Body of pancreas (tissue), 4 donors: ENCODE results near the gene COMT. TPM values are rescaled to one million over a fixed set of nuclear protein-coding genes. Genes with fewer than 3 reads are reported as not detected.

Experiments used
- ATAC-seq: fragments of 150-250 bp; one replicate; pipeline ENCODE4 v1.9.1; 2016
- DNase-seq, 4 donors: peaks; one replicate each; pipeline ENCODE4 v3.0.0-alpha.2; 2019
- H3K27ac ChIP-seq, 4 donors: fragments of 200-600 bp; sonication (generic); 1 replicate in 3 of 4; 2 replicates in 1 of 4; pipeline versions ENCODE4 v1.5.1 to v1.6.1; 2016 to 2019; ENCODE audit warnings: mild to moderate bottlenecking in 1 of 4, mixed read lengths in 1 of 4, moderate library complexity in 1 of 4
- H3K27me3 ChIP-seq, 2 donors: fragments of 200-600 bp; sonication (generic); one replicate each; pipeline ENCODE4 v1.6.0; 2016; ENCODE audit warnings: mild to moderate bottlenecking in 1 of 2
- H3K36me3 ChIP-seq, 2 donors: fragments of 200-600 bp; sonication (generic); replicated peaks in 1 of 2; 2 replicates each; pipeline ENCODE4 v1.5.1; 2016; ENCODE audit warnings: low read depth in 2 of 2; ENCODE audit not compliant: insufficient read depth in 1 of 2
- H3K4me1 ChIP-seq: fragments of 200-600 bp; sonication (generic); one replicate; pipeline ENCODE4 v1.6.0; 2016
- H3K4me3 ChIP-seq, 2 donors: fragments of 200-600 bp; sonication (generic); 1 replicate in 1 of 2; 2 replicates in 1 of 2; pipeline ENCODE4 v1.5.1; 2016 to 2019
- H3K9me3 ChIP-seq, 3 donors: fragments of 200-600 bp; sonication (generic); 1 replicate in 2 of 3; 2 replicates in 1 of 3; pipeline ENCODE4 v1.5.1; 2016
- POLR2A ChIP-seq, 3 donors: fragments of 450-650 bp; IDR thresholded peaks; one replicate each; pipeline ENCODE4 v1.6.1; 2016; ENCODE audit warnings: antibody characterized with exemption in 3 of 3, mild to moderate bottlenecking in 2 of 3
- WGBS, 2 donors: methylation state at CpG; one replicate each; pipeline ENCODE4 v1.1.5; 2017; 5-methylcytosine and 5-hydroxymethylcytosine counted together
- intact Hi-C: fragments of 100-400 bp; cut with DNase I; formaldehyde crosslinking; loops from one replicate; pipeline ENCODE4 v1.15.1; 2023
- total RNA-seq, 2 donors: library from RNA; depleted of rRNA; stranded (reverse); fragments of >200 nt; gene quantifications; one replicate each; pipeline ENCODE4 v1.1.0, GENCODE V29; 2016
- TF ChIP-seq, protein P1 (sequence below), 7 experiments: fragments of 450-650 bp in 4 of 7; fragments of 200-600 bp in 3 of 7; sonication (generic) in 3 of 7; IDR thresholded peaks; one replicate each; pipeline ENCODE4 v1.5.1; 2016 to 2019; ENCODE audit warnings: antibody characterized with exemption in 7 of 7

The COMT gene
- total RNA-seq, 2 donors from 2014 or later: 85.6 to 98.2 TPM

DNA sequence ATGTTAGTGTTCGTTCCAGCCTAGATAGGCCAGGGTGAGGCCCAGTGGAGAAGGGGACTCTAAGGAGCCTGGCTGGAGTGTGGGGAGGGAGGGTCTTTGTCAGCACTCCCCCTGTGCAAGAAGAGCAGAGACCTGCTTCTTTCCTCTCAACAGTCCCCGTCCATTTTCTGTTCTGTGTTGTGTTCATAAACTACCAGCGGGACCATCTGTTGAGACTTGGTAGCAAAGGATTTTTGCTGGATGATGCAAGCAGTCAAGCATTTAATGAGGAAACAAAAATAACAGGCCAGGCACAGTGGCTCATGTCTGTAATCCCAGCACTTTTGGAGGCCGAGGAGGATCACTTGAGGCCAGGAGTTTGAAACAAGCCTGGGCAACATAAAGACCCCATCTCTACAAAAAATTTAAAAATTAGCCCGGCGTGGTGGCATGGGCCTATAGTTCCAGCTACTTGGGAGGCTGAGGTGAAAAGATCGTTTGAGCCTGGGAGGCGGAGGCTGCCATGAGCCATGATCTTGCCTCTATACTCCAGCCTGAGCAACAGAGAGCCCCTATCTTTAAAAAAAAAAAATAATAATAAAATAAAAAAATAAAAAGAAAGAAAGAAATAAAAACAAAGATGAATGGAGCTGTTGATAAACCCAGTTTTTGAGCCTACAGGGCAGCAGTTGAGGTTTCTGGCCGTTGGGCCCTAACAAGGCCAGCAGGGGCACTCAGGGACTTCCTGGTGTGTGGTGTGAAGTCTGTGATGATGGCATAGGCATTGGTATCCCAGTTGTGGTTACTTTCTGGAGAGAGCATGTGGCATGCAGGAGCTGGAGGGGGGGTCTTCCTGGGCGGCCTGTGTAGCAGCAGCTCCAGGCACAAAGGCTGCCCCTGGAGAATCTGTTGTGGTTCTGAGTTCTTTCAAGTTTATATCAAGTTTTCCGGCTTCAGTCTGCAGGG is 1.8 kb downstream of the COMT start:
- TF ChIP-seq, protein P1, sequence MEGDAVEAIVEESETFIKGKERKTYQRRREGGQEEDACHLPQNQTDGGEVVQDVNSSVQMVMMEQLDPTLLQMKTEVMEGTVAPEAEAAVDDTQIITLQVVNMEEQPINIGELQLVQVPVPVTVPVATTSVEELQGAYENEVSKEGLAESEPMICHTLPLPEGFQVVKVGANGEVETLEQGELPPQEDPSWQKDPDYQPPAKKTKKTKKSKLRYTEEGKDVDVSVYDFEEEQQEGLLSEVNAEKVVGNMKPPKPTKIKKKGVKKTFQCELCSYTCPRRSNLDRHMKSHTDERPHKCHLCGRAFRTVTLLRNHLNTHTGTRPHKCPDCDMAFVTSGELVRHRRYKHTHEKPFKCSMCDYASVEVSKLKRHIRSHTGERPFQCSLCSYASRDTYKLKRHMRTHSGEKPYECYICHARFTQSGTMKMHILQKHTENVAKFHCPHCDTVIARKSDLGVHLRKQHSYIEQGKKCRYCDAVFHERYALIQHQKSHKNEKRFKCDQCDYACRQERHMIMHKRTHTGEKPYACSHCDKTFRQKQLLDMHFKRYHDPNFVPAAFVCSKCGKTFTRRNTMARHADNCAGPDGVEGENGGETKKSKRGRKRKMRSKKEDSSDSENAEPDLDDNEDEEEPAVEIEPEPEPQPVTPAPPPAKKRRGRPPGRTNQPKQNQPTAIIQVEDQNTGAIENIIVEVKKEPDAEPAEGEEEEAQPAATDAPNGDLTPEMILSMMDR (IDR thresholded peaks at IDR 0.05): peak in 1 of 7 experiments; percentile 14
- peak; percentile 4 to 60 (median 48) for TF ChIP-seq POLR2A (IDR thresholded peaks at IDR 0.05)
- Histone ChIP-seq H3K9me3 (no peaks in the 10 kb centered on the region), H3K4me1 (peaks cover 44% of the 10 kb centered on the region), H3K27me3 (no peaks in the 10 kb centered on the region), H3K36me3 (no peaks in the 10 kb centered on the region), H3K27ac (peak overlapping the region; percentile 85 to 94 (median 92)), H3K4me3 (no peak overlapping the region)
- intact Hi-C loops: no loop called here
- peak; percentile 52 for ATAC-seq
- WGBS, 2 donors: 52 to 54% methylated on average over 10 to 11 of the region's 11 CpGs
- DNase-seq: peak in 3 of 4 donors; percentile 55 to 68 (median 55)

DNA sequence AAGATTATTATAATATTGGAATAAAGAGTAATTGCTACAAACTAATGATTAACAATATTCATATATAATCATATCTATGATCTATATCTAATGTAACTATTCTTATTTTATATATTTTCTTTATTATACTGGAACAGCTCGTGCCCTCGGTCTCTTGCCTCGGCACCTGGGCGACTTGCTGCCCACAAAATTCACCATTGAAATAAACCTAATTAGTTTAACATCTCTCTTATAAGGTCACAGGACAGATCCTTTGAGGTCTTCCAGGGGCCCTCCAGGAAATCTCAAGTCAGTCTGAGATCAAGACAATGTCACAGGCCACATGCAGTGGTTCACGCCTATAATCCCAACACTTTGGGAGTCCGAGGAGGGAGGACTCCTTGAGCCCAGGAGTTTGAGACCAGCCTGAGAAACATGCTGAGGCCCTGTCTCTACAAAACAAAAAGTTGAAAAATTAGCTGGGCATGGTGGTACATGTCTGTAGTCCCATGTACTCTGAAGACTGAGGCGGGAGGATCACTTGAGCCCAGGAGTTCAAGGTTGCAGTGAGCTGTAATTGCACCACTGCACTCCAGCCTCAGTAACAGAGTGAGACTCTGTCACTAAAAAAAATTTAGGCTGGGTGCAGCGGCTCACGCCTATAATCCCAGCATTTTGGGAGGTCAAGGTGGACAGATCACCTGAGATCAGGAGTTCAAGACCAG is 6.6 kb downstream of the COMT start:
- peaks cover 38% of the 10 kb centered on the region for H3K4me1 ChIP-seq
- peak overlapping the region in 2 of 4 donors; percentile 63 to 86 for H3K27ac ChIP-seq
- no peak for DNase-seq
- no peaks in the 10 kb centered on the region for H3K9me3 ChIP-seq
- intact Hi-C loops: no loop called here
- no peak overlapping the region for H3K4me3 ChIP-seq
- TF ChIP-seq POLR2A (IDR thresholded peaks at IDR 0.05): no peak
- TF ChIP-seq, protein P1 (IDR thresholded peaks at IDR 0.05): no peak
- no peaks in the 10 kb centered on the region for H3K36me3 ChIP-seq
- H3K27me3 ChIP-seq: no peaks in the 10 kb centered on the region
- WGBS, 2 donors: 57 to 68% methylated on average over 9 of the region's 9 CpGs
- no peak for ATAC-seq

DNA sequence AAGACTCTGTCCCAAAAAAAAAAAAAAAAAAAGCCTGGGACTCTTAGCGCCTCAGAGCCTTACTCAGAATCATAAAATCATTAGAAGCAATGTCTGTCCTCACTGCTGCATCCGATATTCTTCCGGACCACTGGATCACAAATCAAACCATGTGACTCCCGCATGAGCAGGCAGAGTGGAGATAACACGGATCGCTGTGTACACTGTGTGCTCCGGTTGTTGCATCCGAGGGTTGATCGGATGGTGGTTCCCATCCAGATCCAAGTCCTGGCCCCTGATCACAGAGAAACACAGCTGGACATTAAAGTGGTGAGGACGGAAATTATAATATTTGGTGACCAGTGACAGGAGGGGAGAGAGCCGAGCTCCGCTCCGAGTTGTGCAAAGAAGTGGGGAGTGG is 9.8 kb downstream of the COMT start:
- 50 to 72% methylated on average over 13 of the region's 13 CpGs for WGBS, 2 donors
- Histone ChIP-seq H3K4me1 (peaks cover 43% of the 10 kb centered on the region), H3K27ac (peak overlapping the region; percentile 65 to 93 (median 78)), H3K9me3 (no peaks in the 10 kb centered on the region), H3K4me3 (no peak overlapping the region), H3K27me3 (no peaks in the 10 kb centered on the region), H3K36me3 (no peaks in the 10 kb centered on the region)
- intact Hi-C loops: no loop called here
- ATAC-seq (no peak), DNase-seq (peak in 3 of 4 donors; percentile 52 to 62 (median 53))
- no peak for TF ChIP-seq POLR2A (IDR thresholded peaks at IDR 0.05)
- TF ChIP-seq, protein P1 (IDR thresholded peaks at IDR 0.05): no peak

DNA sequence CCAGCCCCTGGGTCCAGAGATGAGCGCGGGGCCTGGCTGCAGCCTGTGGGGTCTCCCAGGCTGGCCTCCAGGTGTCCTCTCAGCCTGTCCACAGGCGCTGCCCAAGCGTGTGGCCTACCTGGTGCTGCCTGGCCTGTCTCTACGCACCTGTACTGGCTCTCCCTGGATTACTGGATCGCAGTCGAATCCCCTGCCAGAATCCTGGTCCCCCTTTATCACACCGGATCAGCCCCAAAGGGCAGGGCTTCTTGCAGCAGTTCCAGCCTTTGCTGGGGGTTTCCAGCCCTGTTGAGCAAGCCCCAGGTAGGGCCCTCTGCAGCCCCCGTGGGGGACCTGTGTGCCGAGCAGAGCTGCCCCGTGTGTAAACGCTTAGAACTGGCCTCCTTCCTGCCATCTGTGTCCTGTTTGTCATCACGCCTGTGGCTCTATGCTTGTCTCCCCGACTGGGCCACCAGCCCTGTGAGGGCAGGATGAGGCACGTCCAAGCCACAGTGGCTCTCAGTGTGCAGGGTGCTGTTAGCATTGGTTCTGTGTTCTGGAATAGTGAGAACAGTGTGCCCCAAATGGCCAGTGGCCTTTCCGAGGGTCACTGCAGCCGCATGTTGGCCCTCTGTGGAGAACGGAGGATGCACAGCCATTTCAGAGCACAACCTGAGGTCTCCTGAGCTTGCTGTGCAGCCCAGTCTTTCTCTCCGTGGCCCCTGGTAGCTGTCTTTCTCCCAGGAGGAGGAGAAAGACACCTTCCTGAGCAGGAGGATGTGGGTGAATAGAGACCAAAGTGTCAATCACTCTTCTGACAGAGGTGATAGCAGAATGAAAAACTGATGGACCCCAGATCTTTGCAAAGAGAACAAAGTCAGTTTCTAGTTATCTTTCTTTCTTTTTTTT is 13.9 kb downstream of the COMT start:
- 76 to 83% methylated on average over 11 to 19 of the region's 19 CpGs for WGBS, 2 donors
- intact Hi-C loops: no loop called here
- TF ChIP-seq, protein P1 (IDR thresholded peaks at IDR 0.05): no peak
- TF ChIP-seq POLR2A (IDR thresholded peaks at IDR 0.05): no peak
- DNase-seq (peak in 1 of 4 donors; percentile 22), ATAC-seq (no peak)
- peak overlapping the region in 1 of 4 donors; percentile 12 for H3K27ac ChIP-seq
- peaks cover 55% of the 10 kb centered on the region for H3K4me1 ChIP-seq
- H3K36me3 ChIP-seq: no peaks in the 10 kb centered on the region
- H3K27me3 ChIP-seq: no peaks in the 10 kb centered on the region
- H3K9me3 ChIP-seq: no peaks in the 10 kb centered on the region
- no peak overlapping the region for H3K4me3 ChIP-seq
